Neural cell (in vitro differentiated cells): ENCODE data around the gene TFIP11. TPM values are rescaled to one million over a fixed set of nuclear protein-coding genes. Genes with fewer than 3 reads are reported as not detected.
"Not testable (repeated sequence)": the region's sequence is repeated elsewhere in the genome, so short reads cannot be mapped to it uniquely, and the experiment has no call there.

Source experiments
- H2AFZ ChIP-seq: fragments of 200-600, 300-800 bp; sonication (generic), shearing (Covaris generic); 2 replicates; pipeline ENCODE4 v1.6.0; 2014; ENCODE audit warnings: low read depth, mild to moderate bottlenecking, antibody characterized with exemption, low read length, moderate library complexity
- H3F3A ChIP-seq: fragments of 200-600 bp; shearing (Covaris generic); 2 replicates; pipeline ENCODE4 v1.6.1; 2016; ENCODE audit warnings: mild to moderate bottlenecking, moderate library complexity, mixed read lengths, antibody characterized with exemption, low read length; ENCODE audit not compliant: insufficient read depth, poor library complexity, severe bottlenecking
- H3K27ac ChIP-seq: fragments of 200-600, 300-800 bp; sonication (generic), shearing (Covaris generic); 2 replicates; pipeline ENCODE4 v1.5.1; 2014; ENCODE audit warnings: mild to moderate bottlenecking, low read length, moderate library complexity
- H3K27me3 ChIP-seq: fragments of 300-800, 200-600 bp; sonication (generic), shearing (Covaris generic); 2 replicates; pipeline ENCODE4 v1.6.0; 2014; ENCODE audit warnings: mild to moderate bottlenecking, low read depth, low read length, moderate library complexity; ENCODE audit not compliant: insufficient read depth
- H3K36me3 ChIP-seq: fragments of 300-800, 200-600 bp; sonication (generic), shearing (Covaris generic); 2 replicates; pipeline ENCODE4 v1.5.1; 2014; ENCODE audit warnings: mild to moderate bottlenecking, antibody characterized with exemption, low read length, moderate library complexity; ENCODE audit not compliant: insufficient read depth
- H3K4me2 ChIP-seq: fragments of 300-800, 200-600 bp; sonication (generic), shearing (Covaris generic); 2 replicates; pipeline ENCODE4 v1.6.0; 2014; ENCODE audit warnings: mild to moderate bottlenecking, low read length
- H3K4me3 ChIP-seq: fragments of 300-800, 200-600 bp; sonication (generic), shearing (Covaris generic); 2 replicates; pipeline ENCODE4 v1.5.1; 2014; ENCODE audit warnings: mild to moderate bottlenecking, low read length, moderate library complexity
- H3K79me2 ChIP-seq: fragments of 200-600 bp; shearing (Covaris generic); replicated peaks from 2 replicates; pipeline ENCODE4 v1.6.0; 2014; ENCODE audit warnings: mild to moderate bottlenecking, low read length, moderate library complexity; ENCODE audit not compliant: insufficient read depth
- H3K9ac ChIP-seq: fragments of 300-800, 200-600 bp; sonication (generic), shearing (Covaris generic); 2 replicates; pipeline ENCODE4 v1.6.1; 2016; ENCODE audit warnings: mild to moderate bottlenecking, low read length, mixed read lengths
- H3K9me2 ChIP-seq: fragments of 200-600 bp; shearing (Covaris generic); 2 replicates; pipeline ENCODE4 v1.6.1; 2016; ENCODE audit warnings: mild to moderate bottlenecking, low read length, mixed read lengths; ENCODE audit not compliant: insufficient read depth
- H3K9me3 ChIP-seq: fragments of 200-600, 300-800 bp; sonication (generic), shearing (Covaris generic); 2 replicates; pipeline ENCODE4 v1.6.1; 2016; ENCODE audit warnings: mild to moderate bottlenecking, mixed run types, low read length, moderate library complexity, mixed read lengths
- H4K20me1 ChIP-seq: fragments of 200-600 bp; shearing (Covaris generic); 2 replicates; pipeline ENCODE4 v1.6.1; 2016; ENCODE audit warnings: mild to moderate bottlenecking, mixed run types; ENCODE audit not compliant: insufficient read depth
- EP300 ChIP-seq: fragments of 450-650 bp; conservative IDR thresholded peaks from 2 replicates; pipeline ENCODE4 v1.6.1; 2014; ENCODE audit warnings: antibody characterized with exemption, mild to moderate bottlenecking, moderate library complexity; ENCODE audit not compliant: poor library complexity, severe bottlenecking
- EZH2 ChIP-seq: fragments of 200-600, 300-800 bp; shearing (Covaris generic), sonication (generic); IDR thresholded peaks from 2 replicates; pipeline ENCODE4 v1.6.1; 2014; ENCODE audit warnings: antibody characterized with exemption, low read length, borderline replicate concordance, mild to moderate bottlenecking; ENCODE audit not compliant: insufficient read depth, poor library complexity, severe bottlenecking
- MXI1 ChIP-seq: fragments of 450-650 bp; conservative IDR thresholded peaks from 2 replicates; pipeline ENCODE4 v1.6.1; 2014; ENCODE audit warnings: antibody characterized with exemption, mild to moderate bottlenecking; ENCODE audit not compliant: poor library complexity, severe bottlenecking
- POLR2AphosphoS5 ChIP-seq: IDR thresholded peaks from 2 replicates; pipeline ENCODE4 v1.6.1; 2012
- RAD21 ChIP-seq: fragments of 450-650 bp; conservative IDR thresholded peaks from 2 replicates; pipeline ENCODE4 v1.6.1; 2014; ENCODE audit warnings: antibody characterized with exemption, mild to moderate bottlenecking, moderate library complexity
- SMC3 ChIP-seq: fragments of 450-650 bp; conservative IDR thresholded peaks from 2 replicates; pipeline ENCODE4 v1.6.1; 2014; ENCODE audit warnings: antibody characterized with exemption, mild to moderate bottlenecking, moderate library complexity; ENCODE audit not compliant: poor library complexity
- TAF1 ChIP-seq: IDR thresholded peaks from 2 replicates; pipeline ENCODE4 v1.6.1; 2012; ENCODE audit warnings: low read depth
- polyA plus RNA-seq: library from polyadenylated mRNA; depleted of rRNA; stranded (reverse); fragments of >200 nt; gene quantifications from 2 replicates; pipeline ENCODE4 v1.2.3, GENCODE V29; 2014
- TF ChIP-seq, protein P1 (sequence below): IDR thresholded peaks from 2 replicates; pipeline ENCODE4 v1.6.1; 2012; ENCODE audit warnings: borderline replicate concordance
- TF ChIP-seq, protein P2 (sequence below): fragments of 450-650 bp; IDR thresholded peaks from 2 replicates; pipeline ENCODE4 v1.5.1; 2014; ENCODE audit warnings: antibody characterized with exemption, mild to moderate bottlenecking, moderate library complexity; ENCODE audit not compliant: poor library complexity, severe bottlenecking

Gene TFIP11
- polyA plus RNA-seq, 1 donor from 2014 or later: 49.8 TPM

DNA sequence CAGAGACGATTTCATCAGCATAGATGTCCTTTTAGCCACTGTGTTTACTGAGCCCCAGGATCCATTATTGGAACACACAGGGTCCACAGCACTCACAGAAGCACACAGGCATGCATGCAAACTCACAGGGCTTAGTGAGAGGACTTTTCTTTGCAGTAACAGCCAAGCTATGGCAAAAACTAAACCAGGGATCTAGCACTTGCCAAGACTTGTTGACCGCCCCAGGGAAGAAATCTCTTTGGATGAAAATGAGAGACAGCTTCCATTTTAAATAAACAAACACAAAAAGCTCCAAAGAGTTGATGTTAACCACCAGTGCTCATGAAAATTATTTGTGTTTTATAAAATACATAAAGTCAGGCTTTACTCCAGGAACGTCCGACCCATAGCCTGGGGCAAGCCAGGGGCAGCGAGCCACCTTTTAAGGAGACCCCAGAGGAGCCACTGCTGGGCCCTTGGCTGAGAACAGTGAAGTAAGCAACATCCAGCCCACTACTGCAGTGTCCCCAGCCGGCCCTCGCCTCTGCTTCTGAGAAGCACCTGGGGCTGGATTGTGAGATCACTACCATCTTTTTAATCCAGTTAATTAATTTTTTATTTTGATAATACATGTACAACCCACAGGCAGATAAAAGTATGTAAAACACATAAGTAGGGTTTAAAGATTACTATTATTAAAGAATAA, 22.0 kb upstream of the TFIP11 start:
- Histone ChIP-seq H3K9me2 (no peaks in the 10 kb centered on the region), H3F3A (no peaks in the 10 kb centered on the region), H3K4me3 (no peak overlapping the region), H2AFZ (no peak overlapping the region), H3K27ac (no peak overlapping the region), H4K20me1 (no peaks in the 10 kb centered on the region), H3K4me2 (no peak overlapping the region), H3K9me3 (no peaks in the 10 kb centered on the region), H3K27me3 (no peaks in the 10 kb centered on the region), H3K79me2 (no peaks in the 10 kb centered on the region), H3K9ac (no peak overlapping the region), H3K36me3 (no peaks in the 10 kb centered on the region)
- TF ChIP-seq SMC3 (no peak), POLR2AphosphoS5 (no peak), EP300 (no peak), TAF1 (no peak), MXI1 (no peak), RAD21 (no peak), EZH2 (no peak)
- TF ChIP-seq, protein P1, sequence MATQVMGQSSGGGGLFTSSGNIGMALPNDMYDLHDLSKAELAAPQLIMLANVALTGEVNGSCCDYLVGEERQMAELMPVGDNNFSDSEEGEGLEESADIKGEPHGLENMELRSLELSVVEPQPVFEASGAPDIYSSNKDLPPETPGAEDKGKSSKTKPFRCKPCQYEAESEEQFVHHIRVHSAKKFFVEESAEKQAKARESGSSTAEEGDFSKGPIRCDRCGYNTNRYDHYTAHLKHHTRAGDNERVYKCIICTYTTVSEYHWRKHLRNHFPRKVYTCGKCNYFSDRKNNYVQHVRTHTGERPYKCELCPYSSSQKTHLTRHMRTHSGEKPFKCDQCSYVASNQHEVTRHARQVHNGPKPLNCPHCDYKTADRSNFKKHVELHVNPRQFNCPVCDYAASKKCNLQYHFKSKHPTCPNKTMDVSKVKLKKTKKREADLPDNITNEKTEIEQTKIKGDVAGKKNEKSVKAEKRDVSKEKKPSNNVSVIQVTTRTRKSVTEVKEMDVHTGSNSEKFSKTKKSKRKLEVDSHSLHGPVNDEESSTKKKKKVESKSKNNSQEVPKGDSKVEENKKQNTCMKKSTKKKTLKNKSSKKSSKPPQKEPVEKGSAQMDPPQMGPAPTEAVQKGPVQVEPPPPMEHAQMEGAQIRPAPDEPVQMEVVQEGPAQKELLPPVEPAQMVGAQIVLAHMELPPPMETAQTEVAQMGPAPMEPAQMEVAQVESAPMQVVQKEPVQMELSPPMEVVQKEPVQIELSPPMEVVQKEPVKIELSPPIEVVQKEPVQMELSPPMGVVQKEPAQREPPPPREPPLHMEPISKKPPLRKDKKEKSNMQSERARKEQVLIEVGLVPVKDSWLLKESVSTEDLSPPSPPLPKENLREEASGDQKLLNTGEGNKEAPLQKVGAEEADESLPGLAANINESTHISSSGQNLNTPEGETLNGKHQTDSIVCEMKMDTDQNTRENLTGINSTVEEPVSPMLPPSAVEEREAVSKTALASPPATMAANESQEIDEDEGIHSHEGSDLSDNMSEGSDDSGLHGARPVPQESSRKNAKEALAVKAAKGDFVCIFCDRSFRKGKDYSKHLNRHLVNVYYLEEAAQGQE: no peak
- TF ChIP-seq, protein P2, sequence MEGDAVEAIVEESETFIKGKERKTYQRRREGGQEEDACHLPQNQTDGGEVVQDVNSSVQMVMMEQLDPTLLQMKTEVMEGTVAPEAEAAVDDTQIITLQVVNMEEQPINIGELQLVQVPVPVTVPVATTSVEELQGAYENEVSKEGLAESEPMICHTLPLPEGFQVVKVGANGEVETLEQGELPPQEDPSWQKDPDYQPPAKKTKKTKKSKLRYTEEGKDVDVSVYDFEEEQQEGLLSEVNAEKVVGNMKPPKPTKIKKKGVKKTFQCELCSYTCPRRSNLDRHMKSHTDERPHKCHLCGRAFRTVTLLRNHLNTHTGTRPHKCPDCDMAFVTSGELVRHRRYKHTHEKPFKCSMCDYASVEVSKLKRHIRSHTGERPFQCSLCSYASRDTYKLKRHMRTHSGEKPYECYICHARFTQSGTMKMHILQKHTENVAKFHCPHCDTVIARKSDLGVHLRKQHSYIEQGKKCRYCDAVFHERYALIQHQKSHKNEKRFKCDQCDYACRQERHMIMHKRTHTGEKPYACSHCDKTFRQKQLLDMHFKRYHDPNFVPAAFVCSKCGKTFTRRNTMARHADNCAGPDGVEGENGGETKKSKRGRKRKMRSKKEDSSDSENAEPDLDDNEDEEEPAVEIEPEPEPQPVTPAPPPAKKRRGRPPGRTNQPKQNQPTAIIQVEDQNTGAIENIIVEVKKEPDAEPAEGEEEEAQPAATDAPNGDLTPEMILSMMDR: no peak

DNA sequence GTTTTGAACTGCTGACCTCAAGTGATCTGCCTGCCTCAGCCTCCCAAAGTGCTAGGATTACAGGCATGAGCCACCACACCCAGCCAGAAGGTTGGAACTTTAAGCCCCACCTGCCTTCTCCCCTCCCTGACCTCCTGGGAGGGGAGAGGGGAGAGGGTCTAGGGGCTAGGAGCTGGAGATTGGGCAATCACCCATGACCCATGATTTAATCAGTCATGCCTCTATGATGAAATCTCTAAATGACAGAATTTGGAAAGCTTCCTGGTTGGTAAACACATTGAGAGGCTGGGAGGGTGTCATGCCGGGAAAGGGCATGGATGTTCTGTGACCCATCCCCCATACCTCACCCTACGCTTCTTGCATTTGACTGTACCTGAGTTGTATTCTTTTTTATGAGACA, 17.1 kb upstream of the TFIP11 start:
- H3K4me2 ChIP-seq: no peak overlapping the region
- H3F3A ChIP-seq: no peaks in the 10 kb centered on the region
- H3K4me3 ChIP-seq: no peak overlapping the region
- TF ChIP-seq RAD21: no peak
- TF ChIP-seq EP300: no peak
- TF ChIP-seq TAF1: no peak
- no peak for TF ChIP-seq POLR2AphosphoS5
- TF ChIP-seq, protein P1: no peak
- no peak for TF ChIP-seq SMC3
- no peak for TF ChIP-seq MXI1
- TF ChIP-seq, protein P2: no peak
- TF ChIP-seq EZH2: no peak
- no peaks in the 10 kb centered on the region for H4K20me1 ChIP-seq
- H3K9ac ChIP-seq: no peak overlapping the region
- H3K27me3 ChIP-seq: no peaks in the 10 kb centered on the region
- H3K9me2 ChIP-seq: no peaks in the 10 kb centered on the region
- H3K79me2 ChIP-seq: no peaks in the 10 kb centered on the region
- no peaks in the 10 kb centered on the region for H3K36me3 ChIP-seq
- H3K27ac ChIP-seq: no peak overlapping the region
- no peak overlapping the region for H2AFZ ChIP-seq
- no peaks in the 10 kb centered on the region for H3K9me3 ChIP-seq

DNA sequence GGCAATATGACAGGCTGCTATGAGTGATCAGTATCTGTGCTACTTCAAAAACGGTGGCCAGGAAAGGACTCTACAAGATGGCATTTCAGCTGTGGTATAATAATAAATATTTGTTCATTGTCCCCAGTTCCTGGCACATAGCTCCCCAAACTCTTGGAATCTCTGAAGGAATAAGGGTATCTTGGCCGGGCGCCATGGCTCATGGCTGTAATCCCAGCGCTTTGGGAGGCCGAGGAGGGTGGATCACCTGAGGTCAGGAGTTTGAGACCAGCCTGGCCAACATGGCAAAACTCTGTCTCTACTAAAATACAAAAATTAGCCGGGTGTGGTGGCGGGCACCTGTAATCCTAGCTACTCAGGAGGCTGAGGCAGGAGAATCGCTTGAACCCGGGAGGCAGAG, 16.2 kb upstream of the TFIP11 start:
- H3K9me2 ChIP-seq, H3K9me3 ChIP-seq, H3K27me3 ChIP-seq, H2AFZ ChIP-seq, H3K79me2 ChIP-seq, H3K4me3 ChIP-seq, H3F3A ChIP-seq, H3K9ac ChIP-seq, H3K27ac ChIP-seq, H4K20me1 ChIP-seq, H3K4me2 ChIP-seq, H3K36me3 ChIP-seq: not testable (repeated sequence)
